ENCODE data around the gene PDXK.

PDXK gene

DNA sequence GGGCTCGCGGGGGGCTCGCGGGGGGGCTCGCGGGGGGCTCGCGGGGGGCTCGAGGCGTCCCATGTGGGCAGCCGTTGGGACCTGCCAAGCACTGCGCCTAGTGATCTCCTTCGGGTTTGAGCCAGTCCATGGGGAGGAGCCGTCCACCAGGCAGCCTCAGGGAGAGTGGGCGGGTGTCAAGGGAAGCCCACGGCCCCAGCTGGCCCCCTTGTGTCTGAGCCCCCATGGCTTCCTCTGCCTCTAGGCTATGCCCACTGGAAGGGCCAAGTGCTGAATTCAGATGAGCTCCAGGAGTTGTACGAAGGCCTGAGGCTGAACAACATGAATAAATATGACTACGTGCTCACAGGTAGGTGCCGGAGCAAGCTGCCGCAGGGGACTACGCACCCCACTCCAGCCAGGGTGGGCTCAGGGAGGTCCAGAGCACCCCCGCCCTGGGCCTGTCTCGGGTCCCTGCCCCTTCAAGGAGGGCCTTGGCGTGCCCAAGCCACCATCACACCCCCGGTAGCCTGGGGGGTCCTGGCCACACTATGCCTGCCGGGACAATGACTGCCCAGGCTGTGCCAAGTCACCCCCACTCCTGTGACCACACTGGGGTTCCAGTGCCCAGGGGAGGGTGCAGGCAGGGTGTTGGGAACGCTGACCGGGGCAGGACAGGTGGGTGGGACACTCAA lies 22.6 kb downstream of the PDXK start:
- DNase-seq (ENCODE audit: low read depth in 2 of 2) = no peak

DNA sequence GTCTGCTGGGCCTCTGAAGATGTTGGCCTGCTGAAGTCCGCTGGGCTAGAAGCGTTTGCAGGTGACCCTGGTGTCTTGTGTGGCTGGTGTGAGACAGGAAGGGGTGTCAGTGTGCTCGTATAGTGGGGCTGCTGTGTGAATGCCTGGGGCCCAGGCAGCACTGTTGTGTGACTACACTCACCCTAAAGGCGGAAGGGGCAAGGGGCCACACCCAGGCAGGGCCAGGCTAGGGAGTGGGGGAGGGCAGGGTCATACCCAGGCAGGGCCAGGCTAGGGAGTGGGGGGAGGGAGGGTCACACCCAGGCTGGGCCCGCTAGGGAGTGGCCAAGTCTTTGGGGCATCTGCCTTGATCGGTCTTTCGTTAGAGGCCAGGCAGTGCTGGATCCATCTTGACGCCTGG lies 25.0 kb downstream of the PDXK start:
- no peak for DNase-seq (ENCODE audit: low read depth in 2 of 2)

DNA sequence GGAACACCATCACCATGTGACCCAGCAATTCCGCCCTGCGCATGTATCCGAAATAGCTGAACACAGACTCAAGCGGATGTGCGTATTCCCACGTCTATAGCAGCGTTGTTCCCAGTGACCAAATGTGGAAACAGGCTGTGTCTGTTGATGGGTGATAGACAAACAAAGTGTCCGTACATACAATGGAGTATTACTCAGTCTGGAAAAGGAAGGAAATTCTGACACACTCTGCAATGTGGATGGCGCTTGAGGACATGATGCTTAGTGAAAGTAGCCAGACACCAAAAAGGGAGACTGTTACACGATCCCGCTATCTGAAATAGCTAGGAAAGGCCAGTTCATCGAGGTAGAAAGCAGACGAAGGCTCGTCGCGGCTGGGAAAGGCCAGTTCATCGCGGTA lies 25.8 kb downstream of the PDXK start:
- DNase-seq (ENCODE audit: low read depth in 2 of 2) = no peak

DNA sequence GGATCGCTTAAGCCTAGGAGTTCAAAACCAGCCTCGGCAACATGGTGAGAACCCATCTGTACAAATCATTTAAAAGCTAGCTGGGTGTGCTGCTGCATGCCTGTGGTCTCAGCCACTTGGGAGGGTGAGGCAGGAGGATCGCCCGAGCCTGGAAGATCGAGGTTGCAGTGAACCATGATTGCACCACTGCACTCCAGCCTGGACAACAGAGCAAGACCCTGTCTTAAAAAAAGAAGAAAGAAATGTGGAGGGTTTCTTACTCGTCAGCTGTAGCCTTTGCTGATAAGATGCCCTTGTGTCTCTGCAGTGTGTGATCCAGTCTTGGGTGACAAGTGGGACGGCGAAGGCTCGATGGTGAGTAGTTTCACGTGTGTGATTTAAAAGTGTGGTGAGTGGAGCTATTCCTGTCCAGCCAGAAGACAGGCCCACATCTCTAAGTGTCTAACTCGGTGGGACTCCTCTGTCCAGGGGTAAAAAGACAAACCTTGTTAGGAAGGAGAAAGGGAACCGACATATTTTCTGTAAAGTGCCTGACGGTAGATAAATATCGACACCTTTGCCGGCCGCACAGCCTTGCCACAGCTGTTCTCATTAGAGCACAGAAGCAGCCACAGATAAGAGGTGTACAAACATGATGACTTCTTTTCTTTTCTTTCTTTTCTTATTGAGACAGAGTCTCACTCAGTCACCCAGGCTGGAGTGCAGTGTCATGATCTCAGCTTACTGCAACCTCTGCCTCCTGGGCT lies 27.0 kb downstream of the PDXK start:
- DNase-seq (ENCODE audit: low read depth in 2 of 2) = no peak

DNA sequence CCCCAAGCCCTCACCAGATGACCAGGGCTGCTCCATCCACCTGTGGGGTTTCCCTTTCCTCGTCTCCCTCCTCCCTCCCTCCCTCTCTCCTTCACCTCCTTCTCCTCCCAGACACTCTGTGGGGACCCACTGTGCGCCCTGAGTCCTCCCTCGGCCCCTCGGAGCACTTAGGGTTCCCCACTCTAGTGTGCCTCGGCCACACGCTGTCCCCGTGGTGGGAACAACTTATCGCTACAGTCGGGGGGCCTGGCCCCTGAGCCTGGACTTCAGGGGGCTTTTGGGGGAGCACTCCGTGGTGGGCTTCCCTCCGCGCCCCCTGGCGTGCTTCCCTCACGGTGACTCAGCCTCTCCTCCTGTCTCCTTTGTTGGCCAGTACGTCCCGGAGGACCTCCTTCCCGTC lies 29.7 kb downstream of the PDXK start:
- DNase-seq (ENCODE audit: low read depth in 2 of 2) = no peak

DNA sequence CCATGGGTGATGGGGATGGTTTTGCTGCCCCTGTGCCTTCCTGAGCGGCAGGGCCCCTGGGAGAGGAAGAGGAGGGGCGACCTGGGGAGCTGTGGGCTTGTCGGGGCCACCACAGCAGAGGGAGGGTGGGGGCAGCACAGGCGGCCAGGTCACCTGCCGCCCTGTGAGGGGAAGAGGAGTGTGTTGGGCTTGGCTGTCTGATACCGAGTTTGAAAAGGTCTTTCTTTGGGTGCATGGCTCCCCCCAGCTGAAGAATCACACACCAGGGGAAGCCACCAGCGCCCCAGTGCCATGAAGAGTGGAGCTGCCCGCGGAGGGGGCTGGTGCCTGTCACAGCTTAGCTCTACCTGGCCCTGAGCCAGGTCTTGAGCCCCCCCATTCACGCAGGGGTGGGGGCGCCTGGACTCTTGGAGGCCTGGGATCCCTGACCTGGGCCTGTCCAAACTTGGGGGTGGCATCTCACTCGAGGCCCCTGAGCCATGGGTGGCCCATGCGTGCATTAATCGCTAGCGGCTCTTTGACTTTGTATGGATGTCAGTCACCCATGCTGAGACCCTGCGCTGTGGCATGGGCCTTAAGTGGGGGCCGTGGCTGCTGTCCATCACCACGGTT lies 30.8 kb downstream of the PDXK start:
- no peak for DNase-seq (ENCODE audit: low read depth in 2 of 2)

DNA sequence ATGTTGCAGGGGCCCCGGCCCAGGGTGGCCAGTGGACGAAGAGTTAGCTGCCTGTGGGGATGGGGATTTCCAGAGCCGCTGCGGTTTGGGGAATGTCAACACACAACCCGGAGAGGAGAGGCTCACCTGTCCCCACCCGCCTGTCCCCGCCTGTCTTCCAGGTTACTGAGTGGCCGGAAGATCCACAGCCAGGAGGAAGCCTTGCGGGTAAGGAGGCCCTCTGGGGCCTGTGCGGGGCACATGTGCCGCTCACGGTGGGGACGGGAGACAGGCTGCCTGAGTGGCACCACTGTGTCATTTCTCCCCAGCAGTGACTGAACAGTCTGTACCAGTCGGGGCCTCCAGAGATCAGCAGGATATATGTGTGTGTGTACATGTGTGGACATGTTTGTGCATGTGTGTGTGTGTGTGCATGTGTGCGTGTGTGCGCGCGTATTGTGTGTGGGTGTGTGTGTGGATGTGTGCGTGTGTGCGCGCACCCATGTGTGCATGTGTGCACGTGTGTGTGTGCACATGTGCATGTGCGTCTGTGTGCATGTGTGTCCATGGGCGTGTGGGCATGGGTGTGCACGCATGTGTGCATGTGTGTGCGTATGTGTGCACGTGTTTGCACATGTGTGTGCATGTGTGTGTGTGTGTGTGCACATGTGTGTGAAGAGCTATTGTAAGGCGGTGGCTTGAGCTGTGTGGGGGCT lies 31.6 kb downstream of the PDXK start:
- DNase-seq (ENCODE audit: low read depth in 2 of 2) = no peak

DNA sequence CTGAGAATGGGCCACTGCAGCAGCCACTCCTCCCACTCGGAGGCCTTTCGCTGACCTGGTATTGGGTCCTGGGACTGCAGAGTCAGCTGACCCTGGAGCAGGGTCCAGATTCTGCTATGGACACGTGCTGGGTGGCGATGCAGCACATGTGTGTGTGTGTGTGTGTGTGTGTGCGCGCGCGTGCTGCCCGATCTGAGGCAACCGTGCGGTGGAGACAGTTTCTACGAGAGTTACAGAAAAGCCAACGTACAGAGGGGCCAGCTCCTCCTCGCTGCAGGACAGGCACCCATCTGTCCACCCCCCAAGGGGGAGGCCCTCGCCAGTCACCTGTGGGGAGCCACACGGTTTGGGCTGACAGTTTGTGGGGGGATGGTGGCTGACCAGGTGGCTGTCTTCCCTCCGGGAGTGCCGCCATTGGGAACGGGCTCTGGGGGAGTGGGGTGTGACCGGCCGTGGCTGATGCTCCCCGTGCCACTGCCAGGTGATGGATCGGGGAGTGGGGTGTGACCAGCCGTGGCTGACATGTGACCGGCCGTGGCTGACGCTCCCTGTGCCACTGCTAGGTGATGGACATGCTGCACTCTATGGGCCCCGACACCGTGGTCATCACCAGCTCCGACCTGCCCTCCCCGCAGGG lies 33.1 kb downstream of the PDXK start:
- DNase-seq (ENCODE audit: low read depth in 2 of 2) = no peak

DNA sequence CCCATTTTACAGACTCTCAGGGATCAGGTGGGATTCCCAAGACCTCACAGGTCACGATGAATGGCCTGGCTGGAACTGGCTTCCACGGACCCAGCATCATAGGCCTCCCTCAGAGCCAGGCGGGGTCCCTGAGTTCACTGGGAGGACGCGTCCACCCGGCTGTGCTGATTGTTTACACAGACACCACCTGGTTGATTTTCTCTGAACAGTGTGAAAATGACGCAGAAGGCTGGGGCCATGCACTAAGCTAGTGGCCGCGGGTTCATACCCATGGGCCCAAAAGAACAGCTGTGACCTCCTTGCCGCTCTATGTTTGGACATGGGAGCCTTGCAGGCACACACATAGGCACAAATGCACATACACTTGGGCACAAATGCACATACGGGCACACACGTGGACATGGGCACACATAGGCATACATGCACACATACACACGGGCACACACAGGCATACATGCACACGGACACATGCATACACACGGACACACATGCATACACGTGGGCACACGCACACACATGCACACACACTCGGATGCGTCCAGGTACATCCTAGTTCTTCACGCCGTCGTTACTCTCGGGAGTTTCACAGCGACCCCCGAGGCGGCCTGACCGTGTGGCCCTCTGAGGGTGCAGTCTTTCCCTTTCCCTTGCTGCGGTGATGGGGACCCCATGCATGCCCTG lies 34.0 kb downstream of the PDXK start:
- DNase-seq (ENCODE audit: low read depth in 2 of 2) = no peak

DNA sequence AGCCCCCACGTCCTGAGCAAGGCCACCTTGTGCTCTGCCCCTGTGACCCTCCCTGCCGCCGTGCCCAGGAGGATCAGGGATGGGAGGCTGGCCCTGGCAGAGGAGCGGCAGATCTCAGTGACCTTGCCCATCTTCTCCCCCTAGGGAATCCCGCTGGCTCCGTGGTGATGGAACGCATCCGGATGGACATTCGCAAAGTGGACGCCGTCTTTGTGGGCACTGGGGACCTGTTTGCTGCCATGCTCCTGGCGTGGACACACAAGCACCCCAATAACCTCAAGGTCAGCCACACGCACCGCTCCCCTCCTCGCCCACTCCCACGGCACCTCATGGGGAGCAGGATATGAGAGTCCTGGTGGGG lies 34.5 kb downstream of the PDXK start:
- DNase-seq (ENCODE audit: low read depth in 2 of 2) = no peak

DNA sequence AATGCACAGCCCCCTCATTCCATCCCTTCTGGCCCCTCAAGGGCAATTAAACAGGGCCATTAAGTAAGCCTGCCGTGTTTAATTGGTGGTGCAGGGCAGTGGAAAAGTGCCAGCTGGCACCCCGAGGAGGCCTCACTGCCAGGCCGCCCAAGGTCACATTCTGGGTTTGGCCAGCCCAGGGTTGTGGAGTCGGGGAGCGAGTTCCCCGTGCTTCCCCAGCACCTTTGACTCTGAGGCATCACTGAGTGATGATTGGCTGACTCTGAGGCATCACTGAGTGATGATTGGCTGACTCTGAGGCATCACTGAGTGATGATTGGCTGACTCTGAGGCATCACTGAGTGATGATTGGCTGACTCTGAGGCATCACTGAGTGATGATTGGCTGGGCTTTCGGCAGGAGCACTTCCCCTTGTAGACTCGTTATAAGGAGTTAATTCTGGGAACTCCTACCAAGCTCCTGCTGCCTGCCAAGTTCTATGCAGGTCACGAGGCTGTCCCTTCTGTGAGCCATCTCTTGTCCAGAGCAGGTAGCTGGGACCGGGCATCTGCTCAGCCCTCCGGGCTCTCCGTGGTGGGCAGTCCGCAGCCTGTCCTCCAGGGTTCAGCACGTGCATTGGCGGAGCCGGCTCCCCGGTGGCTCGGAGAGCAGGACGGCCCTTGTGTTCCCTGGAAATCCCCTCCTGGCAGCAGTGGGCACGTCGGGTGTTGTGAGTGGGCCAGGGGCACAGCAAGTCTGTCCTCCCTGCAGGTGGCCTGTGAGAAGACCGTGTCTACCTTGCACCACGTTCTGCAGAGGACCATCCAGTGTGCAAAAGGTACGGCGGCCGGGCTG lies 36.2 kb downstream of the PDXK start:
- no peak for DNase-seq (ENCODE audit: low read depth in 2 of 2)

DNA sequence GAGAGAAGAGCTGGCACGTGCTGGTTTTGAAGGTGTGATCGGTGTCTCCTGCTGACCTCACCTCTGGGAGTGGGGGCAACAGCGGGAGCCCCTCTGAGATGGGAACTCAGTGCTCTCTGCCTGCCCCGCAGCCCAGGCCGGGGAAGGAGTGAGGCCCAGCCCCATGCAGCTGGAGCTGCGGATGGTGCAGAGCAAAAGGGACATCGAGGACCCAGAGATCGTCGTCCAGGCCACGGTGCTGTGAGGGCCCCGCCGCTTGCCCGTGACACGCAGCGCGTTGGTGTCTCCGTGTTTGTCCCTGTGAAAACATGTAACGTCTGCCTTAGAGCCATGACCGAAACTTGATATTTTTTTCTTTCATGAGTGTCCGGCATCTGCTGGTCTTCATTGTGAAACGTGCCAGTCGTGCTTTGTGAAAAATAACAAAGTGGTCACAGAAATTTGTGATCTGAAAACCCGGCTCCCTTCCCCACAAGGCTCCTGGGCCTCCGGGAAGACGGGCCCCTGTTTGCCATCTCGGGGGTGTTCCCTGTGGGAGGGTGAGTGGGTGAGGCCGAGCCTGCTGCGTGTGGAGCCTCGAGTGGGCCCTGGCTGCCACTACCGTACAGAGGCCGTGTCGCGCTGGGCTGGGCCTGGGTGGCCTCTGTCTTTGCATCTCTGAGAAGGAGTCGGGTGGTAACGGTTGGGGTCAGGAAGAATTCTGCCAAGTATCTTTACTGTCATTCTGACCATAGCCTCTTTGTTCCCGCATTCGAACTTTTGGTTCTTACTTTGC lies 37.1 kb downstream of the PDXK start:
- no peak for DNase-seq (ENCODE audit: low read depth in 2 of 2)

DNA sequence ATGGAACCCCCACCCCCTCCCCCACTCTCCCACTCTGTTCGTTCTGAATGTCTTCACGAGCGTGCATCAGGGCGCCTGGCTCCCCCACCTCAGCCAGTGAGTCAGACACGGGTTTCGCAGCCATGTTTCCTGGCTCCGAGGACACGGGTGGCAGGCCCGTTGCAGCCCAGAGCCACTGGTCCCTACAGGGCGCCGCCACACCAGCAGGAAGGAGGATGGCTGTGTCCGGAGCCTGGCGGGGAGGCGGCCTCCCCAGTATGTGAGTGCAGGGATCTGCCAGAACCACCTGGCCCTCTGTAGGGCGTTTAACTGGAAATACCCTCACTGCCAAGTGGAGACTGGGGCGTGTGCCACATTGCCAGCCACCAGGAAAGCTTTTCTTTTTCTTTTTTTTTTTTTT lies 38.7 kb downstream of the PDXK start:
- no peak for DNase-seq (ENCODE audit: low read depth in 2 of 2)

DNA sequence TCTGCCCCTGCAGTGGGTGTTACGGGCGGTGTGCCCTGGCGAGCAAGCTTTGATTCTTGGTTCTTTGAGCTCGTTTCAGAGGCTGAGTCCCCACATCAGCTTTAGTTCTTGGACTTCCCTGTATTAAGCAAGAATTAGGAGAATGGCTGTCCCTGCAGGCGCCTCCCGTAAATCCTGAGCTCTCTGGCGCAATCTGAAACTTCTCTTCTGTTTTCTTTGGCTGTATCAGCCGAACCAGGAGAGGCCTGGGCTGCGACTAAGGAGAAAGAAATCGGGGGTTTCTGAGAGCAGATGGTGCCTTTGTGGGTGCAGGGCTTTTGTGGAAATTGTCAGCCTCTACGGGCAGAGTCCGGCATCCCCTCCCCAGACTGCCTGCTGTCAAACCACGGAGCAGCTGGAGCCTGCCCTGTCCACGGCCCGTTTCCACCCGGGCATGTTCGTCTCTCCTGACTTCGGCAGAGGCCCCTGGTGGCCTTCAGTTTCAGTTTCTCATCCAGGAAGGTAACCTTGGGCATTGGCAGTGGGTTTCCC lies 39.2 kb downstream of the PDXK start:
- no peak for DNase-seq (ENCODE audit: low read depth in 2 of 2)

DNA sequence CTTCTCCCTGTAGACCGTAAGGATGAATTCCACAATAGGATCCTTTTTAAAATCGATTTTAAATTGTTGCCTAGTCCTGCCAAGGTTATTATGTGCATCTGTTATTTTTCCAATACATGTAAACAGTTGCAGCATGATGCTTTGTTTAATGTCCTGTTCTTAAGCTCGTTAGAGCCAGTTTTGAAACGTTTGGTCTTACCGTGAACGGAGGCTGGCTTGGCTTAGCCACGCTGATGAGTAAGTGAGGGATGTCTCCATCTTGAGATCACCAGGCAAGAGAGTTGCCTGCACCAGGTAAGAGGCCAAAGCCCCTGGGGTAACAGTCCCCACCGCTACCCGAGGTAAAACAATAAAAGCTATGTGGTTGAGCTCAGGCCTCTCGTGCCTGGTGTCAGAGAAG lies 39.9 kb downstream of the PDXK start:
- no peak for DNase-seq (ENCODE audit: low read depth in 2 of 2)

DNA sequence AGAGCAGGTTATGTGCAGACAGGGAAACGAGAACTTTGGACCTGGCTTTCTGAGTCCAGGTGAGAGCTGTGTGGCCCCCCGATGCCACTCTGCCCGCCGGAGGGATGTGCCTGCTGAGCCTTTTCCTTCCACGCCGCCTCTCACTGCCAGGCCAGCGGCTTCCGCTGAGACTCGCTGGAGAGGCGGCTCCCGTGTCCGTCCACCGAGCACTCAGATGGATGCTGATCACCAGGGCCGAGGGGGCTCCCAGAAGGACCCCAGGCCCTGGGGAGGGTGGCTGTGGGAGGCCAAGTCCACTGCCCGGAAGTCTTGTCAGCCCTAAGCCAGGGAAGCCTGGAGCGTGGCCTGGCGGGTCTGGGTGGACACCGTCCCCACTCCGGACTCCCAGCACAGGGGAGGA lies 40.7 kb downstream of the PDXK start:
- DNase-seq (ENCODE audit: low read depth in 2 of 2) = no peak

DNA sequence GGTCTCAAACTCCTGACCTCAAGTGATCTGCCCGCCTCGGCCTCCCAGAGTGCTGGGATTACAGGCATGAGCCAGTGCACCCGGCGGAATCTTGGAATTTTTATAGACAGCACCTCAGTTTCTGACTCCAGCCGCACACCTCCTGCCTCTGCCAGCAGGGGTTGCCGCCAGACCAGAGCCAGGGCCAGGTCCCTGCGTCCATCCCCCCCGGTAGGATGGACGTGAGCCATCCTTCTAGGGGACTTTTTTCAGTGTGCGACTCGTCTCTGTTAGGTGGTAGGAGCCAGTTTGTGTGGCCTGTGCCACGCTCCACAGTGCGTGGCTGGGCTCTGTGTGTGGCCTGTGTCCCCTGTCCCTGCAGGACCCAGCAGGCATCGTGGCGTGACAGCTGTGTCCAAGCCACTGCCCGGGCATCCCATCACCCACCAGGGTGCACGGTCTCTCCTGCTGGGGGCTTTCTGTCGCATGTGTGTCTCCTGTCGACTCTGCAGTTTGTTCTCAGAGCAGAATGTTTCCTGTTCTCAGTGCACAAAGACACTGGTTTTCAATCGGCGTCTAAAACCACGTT lies 41.5 kb downstream of the PDXK start:
- no peak for DNase-seq (ENCODE audit: low read depth in 2 of 2)

DNA sequence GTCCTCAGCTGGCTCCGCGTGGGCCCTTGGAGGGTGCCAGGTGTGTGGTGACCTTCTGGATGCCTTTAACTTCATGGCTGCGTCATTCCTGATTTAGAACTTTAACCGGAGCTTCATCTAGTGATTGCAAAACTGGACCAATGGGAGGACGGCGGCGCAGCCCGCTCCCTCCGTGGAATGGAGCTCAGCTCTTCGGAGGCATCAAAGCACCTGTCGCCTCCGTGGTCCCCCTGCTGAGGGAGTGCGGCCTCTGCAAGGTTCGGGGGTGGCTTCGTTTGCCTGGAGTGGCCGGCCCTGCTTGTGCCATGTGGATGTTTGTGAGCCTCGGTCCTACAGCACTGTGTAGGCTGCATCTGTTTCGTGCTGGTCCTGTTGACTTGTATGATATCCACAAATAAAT lies 43.0 kb downstream of the PDXK start:
- no peak for DNase-seq (ENCODE audit: low read depth in 2 of 2)

Measured in stimulated activated CD8-positive, alpha-beta memory T cell treated with anti-CD3 and anti-CD28 coated beads, Interleukin-15, amount 100 ng/mL, for 4 hours (primary cell).